Measurements from ENCODE around the gene TCEAL1.
"Not testable (repeated sequence)": the region's sequence is repeated elsewhere in the genome, so short reads cannot be mapped to it uniquely, and the experiment has no call there.

TCEAL1 gene

DNA sequence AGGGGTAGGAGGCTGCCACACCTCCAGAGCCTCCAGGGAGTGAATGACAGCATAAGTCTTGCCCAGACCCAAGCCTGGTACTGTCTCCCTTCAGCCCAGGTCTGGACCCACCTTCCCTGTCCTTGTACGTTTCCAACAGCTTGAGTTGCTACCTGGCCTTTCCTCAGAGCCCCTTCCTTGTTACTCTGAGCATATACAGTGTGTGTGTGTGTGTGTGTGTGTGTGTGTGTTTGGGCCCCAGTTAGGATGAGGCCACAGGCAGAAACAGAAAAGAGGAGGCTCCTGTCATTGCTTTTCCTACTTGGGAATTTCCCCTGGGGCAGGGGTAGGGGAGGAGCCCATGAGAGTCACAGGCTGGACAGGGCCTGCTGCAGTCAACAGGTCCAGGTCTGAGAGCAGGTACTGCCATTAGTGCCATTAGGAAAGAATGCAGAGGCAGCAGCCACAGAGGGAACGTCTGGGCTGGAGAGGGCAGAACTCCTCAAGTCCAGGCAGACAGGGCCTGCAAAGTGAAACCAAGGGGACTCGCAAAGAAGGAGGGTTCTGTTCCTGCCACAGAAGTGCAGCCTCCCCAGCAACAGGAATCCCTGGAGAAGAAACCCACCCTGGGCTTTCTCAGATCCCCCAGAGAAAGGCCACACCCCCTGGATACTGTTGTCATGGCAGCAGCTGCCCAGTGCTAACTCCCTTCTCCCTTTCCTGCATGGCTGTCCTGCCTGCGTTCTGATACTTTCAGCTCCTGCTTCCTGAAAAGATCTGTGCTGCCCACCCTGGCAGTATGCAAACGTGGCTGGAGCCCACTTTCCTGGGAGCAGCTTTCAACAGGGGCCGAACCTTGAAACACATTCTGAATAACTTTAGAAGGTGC, 9.9 kb downstream of the TCEAL1 start:
- H3K9me3 ChIP-seq (ENCODE audit: control insufficient read depth, low read depth, low read length); H3K27ac ChIP-seq (ENCODE audit: low read length); H3K36me3 ChIP-seq (ENCODE audit: control insufficient read depth, low read depth, low read length): not testable (repeated sequence)

GRCh38 chrX:103640401-103641155, 11.8 kb downstream of the TCEAL1 start:
- no peak overlapping the region for H3K27ac ChIP-seq (ENCODE audit: low read length)
- no peak overlapping the region for H3K9ac ChIP-seq (ENCODE audit: low read length)

More for the DNA sequence above, 9.9 kb downstream of the TCEAL1 start:
- H3K27me3 ChIP-seq (ENCODE audit: control insufficient read depth, insufficient read depth, low read length); H3K9ac ChIP-seq (ENCODE audit: low read length); H3K4me3 ChIP-seq (ENCODE audit: low read length); H3K4me1 ChIP-seq (ENCODE audit: control insufficient read depth, low read depth, low read length): not testable (repeated sequence)

GRCh38 chrX:103644125-103644524, 15.3 kb downstream of the TCEAL1 start:
- H3K9me3 ChIP-seq (ENCODE audit: control insufficient read depth, low read depth, low read length) = no peaks in the 10 kb centered on the region

More at GRCh38 chrX:103640401-103641155, 11.8 kb downstream of the TCEAL1 start:
- Histone ChIP-seq H3K36me3 (ENCODE audit: control insufficient read depth, low read depth, low read length) (no peaks in the 10 kb centered on the region), H3K4me1 (ENCODE audit: control insufficient read depth, low read depth, low read length) (peaks cover 9% of the 10 kb centered on the region), H3K9me3 (ENCODE audit: control insufficient read depth, low read depth, low read length) (no peaks in the 10 kb centered on the region), H3K4me3 (ENCODE audit: low read length) (no peak overlapping the region), H3K27me3 (ENCODE audit: control insufficient read depth, insufficient read depth, low read length) (no peaks in the 10 kb centered on the region)

GRCh38 chrX:103647630-103648029, 18.9 kb downstream of the TCEAL1 start:
- H3K27me3 ChIP-seq (ENCODE audit: control insufficient read depth, insufficient read depth, low read length) = no peaks in the 10 kb centered on the region
- no peaks in the 10 kb centered on the region for H3K9me3 ChIP-seq (ENCODE audit: control insufficient read depth, low read depth, low read length)
- H3K4me1 ChIP-seq (ENCODE audit: control insufficient read depth, low read depth, low read length) = no peaks in the 10 kb centered on the region
- no peak overlapping the region for H3K9ac ChIP-seq (ENCODE audit: low read length)
- no peak overlapping the region for H3K4me3 ChIP-seq (ENCODE audit: low read length)
- no peak overlapping the region for H3K27ac ChIP-seq (ENCODE audit: low read length)
- H3K36me3 ChIP-seq (ENCODE audit: control insufficient read depth, low read depth, low read length) = no peaks in the 10 kb centered on the region

More at GRCh38 chrX:103644125-103644524, 15.3 kb downstream of the TCEAL1 start:
- Histone ChIP-seq H3K4me3 (ENCODE audit: low read length) (no peak overlapping the region), H3K27ac (ENCODE audit: low read length) (no peak overlapping the region), H3K9ac (ENCODE audit: low read length) (no peak overlapping the region), H3K4me1 (ENCODE audit: control insufficient read depth, low read depth, low read length) (peaks cover 5% of the 10 kb centered on the region), H3K27me3 (ENCODE audit: control insufficient read depth, insufficient read depth, low read length) (no peaks in the 10 kb centered on the region), H3K36me3 (ENCODE audit: control insufficient read depth, low read depth, low read length) (no peaks in the 10 kb centered on the region)

- no peaks in the 10 kb centered on the region for H3K27me3 ChIP-seq (ENCODE audit: control insufficient read depth, insufficient read depth, low read length)
- no peaks in the 10 kb centered on the region for H3K9me3 ChIP-seq (ENCODE audit: control insufficient read depth, low read depth, low read length)
- no peak overlapping the region for H3K9ac ChIP-seq (ENCODE audit: low read length)
- no peak overlapping the region for H3K27ac ChIP-seq (ENCODE audit: low read length)
- no peaks in the 10 kb centered on the region for H3K36me3 ChIP-seq (ENCODE audit: control insufficient read depth, low read depth, low read length)
- H3K4me3 ChIP-seq (ENCODE audit: low read length) = no peak overlapping the region
- H3K4me1 ChIP-seq (ENCODE audit: control insufficient read depth, low read depth, low read length) = no peaks in the 10 kb centered on the region
Observed at GRCh38 chrX:103651151-103651773, 22.5 kb downstream of the TCEAL1 start.

DNA sequence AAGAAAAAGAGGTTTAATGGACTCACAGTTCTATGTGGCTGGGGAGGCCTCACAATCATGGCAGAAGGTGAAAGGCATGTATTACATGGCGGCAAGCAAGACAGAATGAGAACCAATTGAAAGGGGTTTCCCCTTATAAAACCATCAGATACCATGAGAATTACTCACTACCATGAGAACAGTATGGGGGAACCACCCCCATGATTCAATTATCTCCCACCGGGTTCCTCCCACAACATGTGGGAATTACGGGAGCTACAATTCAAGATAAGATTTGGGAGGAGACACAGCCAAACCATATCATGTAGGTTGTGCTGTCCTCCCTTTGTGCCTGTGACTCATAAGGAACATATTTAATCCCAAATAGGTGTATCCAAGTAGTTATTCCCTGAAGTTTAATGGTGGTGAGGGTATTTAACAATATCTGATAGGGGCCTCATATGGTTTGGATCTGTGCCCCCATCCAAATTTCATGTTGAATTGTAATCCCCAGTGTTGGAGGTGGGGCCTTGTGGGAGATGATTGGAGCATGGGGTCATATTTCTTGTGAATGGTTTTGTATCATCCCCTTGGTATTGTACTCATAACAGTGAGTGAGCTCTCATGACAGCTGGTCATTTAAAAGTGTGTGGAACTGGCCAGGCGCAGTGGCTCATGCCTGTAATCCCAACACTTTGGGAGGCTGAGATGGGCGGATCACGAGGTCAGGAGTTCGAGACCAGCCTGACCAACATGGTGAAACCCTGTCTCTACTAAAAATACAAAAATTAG, 26.6 kb downstream of the TCEAL1 start:
- not testable (repeated sequence) for H3K9me3 ChIP-seq (ENCODE audit: control insufficient read depth, low read depth, low read length); H3K4me1 ChIP-seq (ENCODE audit: control insufficient read depth, low read depth, low read length); H3K4me3 ChIP-seq (ENCODE audit: low read length); H3K27ac ChIP-seq (ENCODE audit: low read length); H3K9ac ChIP-seq (ENCODE audit: low read length); H3K27me3 ChIP-seq (ENCODE audit: control insufficient read depth, insufficient read depth, low read length); H3K36me3 ChIP-seq (ENCODE audit: control insufficient read depth, low read depth, low read length)

GRCh38 chrX:103656617-103657016, 27.8 kb downstream of the TCEAL1 start:
- no peak overlapping the region for H3K4me3 ChIP-seq (ENCODE audit: low read length)
- no peaks in the 10 kb centered on the region for H3K4me1 ChIP-seq (ENCODE audit: control insufficient read depth, low read depth, low read length)
- H3K27ac ChIP-seq (ENCODE audit: low read length) = no peak overlapping the region
- H3K9ac ChIP-seq (ENCODE audit: low read length) = no peak overlapping the region
- no peaks in the 10 kb centered on the region for H3K36me3 ChIP-seq (ENCODE audit: control insufficient read depth, low read depth, low read length)
- no peaks in the 10 kb centered on the region for H3K9me3 ChIP-seq (ENCODE audit: control insufficient read depth, low read depth, low read length)
- H3K27me3 ChIP-seq (ENCODE audit: control insufficient read depth, insufficient read depth, low read length) = no peaks in the 10 kb centered on the region

DNA sequence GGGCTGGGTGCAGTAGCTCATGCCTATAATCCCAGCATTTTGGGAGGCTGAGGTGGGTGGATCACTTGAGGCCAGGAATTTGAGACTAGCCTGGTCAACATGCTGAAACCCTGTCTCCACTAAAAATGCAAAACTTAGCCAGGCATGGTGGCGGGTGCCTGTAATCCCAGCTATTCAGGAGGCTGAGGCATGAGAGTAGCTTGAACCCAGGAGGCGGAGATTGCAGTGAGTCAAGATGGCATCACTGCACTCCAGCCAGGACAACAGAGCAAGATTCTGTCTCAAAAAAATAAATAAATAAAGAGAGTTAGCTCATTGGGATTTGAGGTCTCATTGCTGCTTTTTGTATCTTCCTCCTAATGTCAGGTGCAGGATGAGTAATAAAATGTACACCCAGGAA, 28.3 kb downstream of the TCEAL1 start:
- not testable (repeated sequence) for H3K27me3 ChIP-seq (ENCODE audit: control insufficient read depth, insufficient read depth, low read length); H3K27ac ChIP-seq (ENCODE audit: low read length); H3K4me3 ChIP-seq (ENCODE audit: low read length); H3K9ac ChIP-seq (ENCODE audit: low read length); H3K9me3 ChIP-seq (ENCODE audit: control insufficient read depth, low read depth, low read length); H3K4me1 ChIP-seq (ENCODE audit: control insufficient read depth, low read depth, low read length); H3K36me3 ChIP-seq (ENCODE audit: control insufficient read depth, low read depth, low read length)

DNA sequence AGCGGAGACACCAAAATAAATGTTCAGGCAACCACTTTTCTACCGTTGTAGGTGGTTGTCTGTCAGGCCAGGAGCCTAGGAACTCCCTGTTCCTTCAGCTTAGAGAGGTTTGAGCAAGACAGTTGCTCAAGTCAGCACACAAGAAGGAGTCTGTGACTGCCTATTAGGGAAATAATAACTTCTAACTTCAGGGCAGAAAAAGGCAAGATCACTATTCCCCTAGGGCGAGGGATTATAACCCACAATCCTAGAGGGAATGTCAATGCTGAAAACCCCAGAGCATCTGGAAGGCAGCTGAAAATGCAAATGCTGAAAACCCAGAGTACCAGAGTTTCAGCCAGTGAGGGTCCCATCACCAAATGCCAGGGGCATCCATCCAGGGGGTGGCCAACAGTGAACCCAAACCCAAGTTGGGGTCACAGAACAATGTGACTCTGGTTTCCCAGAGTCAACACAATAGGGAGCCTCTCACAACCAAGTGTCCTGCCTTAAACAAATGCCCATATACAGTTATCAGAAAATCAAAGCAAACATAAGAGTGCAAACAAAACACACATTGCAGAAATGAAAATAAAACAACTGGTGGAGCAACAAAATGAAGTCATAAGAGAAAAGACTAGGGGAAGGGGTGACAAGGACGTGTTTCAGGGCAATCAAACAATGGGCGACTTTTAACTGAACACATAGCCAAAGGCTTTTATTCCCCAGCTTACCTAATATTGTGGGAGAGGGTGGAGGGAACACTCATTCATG, 30.1 kb downstream of the TCEAL1 start:
- H3K9ac ChIP-seq (ENCODE audit: low read length) = no peak overlapping the region
- no peaks in the 10 kb centered on the region for H3K36me3 ChIP-seq (ENCODE audit: control insufficient read depth, low read depth, low read length)
- H3K4me1 ChIP-seq (ENCODE audit: control insufficient read depth, low read depth, low read length) = no peaks in the 10 kb centered on the region
- no peak overlapping the region for H3K4me3 ChIP-seq (ENCODE audit: low read length)
- no peaks in the 10 kb centered on the region for H3K27me3 ChIP-seq (ENCODE audit: control insufficient read depth, insufficient read depth, low read length)
- no peaks in the 10 kb centered on the region for H3K9me3 ChIP-seq (ENCODE audit: control insufficient read depth, low read depth, low read length)
- no peak overlapping the region for H3K27ac ChIP-seq (ENCODE audit: low read length)

DNA sequence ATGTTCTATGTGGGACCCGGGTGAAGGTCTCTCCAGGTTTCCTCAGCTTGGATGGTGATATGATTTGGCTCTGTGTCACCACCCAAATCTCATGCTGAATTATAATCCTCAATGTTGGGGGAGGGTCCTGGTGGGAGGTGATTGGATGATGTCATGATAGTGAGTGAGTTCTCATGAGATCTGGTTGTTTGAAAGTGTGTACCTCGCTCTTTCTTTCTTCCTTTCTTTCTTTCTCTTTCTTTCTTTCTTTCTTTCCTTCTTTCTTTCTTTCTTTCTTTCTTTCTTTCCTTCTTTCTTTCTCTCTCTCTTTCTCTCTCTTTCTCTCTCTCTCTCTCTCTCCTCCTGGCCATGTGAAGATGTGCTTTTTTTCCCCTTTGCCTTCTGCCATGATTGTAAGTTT, 30.7 kb downstream of the TCEAL1 start:
- not testable (repeated sequence) for H3K9me3 ChIP-seq (ENCODE audit: control insufficient read depth, low read depth, low read length); H3K36me3 ChIP-seq (ENCODE audit: control insufficient read depth, low read depth, low read length); H3K27me3 ChIP-seq (ENCODE audit: control insufficient read depth, insufficient read depth, low read length); H3K9ac ChIP-seq (ENCODE audit: low read length); H3K27ac ChIP-seq (ENCODE audit: low read length); H3K4me1 ChIP-seq (ENCODE audit: control insufficient read depth, low read depth, low read length); H3K4me3 ChIP-seq (ENCODE audit: low read length)

Measured in iPS-18a (cell line).